SJSA1 (cell line): Measurements from ENCODE around the gene ZNF787. TPM values are rescaled to one million over a fixed set of nuclear protein-coding genes. Genes with fewer than 3 reads are reported as not detected.
"Not testable (repeated sequence)": the region's sequence is repeated elsewhere in the genome, so short reads cannot be mapped to it uniquely, and the experiment has no call there.

ENCODE experiments used
- DNase-seq, 2 experiments: peaks; one replicate each; pipeline ENCODE4 v3.0.0-alpha.2; 2015 to 2020; ENCODE audit warnings: low spot score in 2 of 2, low read depth in 1 of 2
- H3K27ac ChIP-seq: fragments of 250-450 bp; sonication (Bioruptor Pico); 2 replicates; pipeline ENCODE4 v1.5.1; 2020; ENCODE audit warnings: mild to moderate bottlenecking, moderate library complexity
- H3K27me3 ChIP-seq: fragments of 250-450 bp; sonication (Bioruptor Pico); replicated peaks from 2 replicates; pipeline ENCODE4 v1.5.1; 2020; ENCODE audit warnings: mild to moderate bottlenecking, moderate library complexity
- H3K36me3 ChIP-seq: fragments of 250-450 bp; sonication (Bioruptor Pico); 2 replicates; pipeline ENCODE4 v1.5.1; 2020; ENCODE audit warnings: mild to moderate bottlenecking
- H3K4me1 ChIP-seq: fragments of 250-450 bp; sonication (Bioruptor Pico); replicated peaks from 2 replicates; pipeline ENCODE4 v1.6.1; 2021; ENCODE audit warnings: mild to moderate bottlenecking
- H3K4me3 ChIP-seq: fragments of 250-450 bp; sonication (Bioruptor Pico); 2 replicates; pipeline ENCODE4 v1.5.1; 2020; ENCODE audit warnings: mild to moderate bottlenecking
- H3K9me3 ChIP-seq: fragments of 250-450 bp; sonication (Bioruptor Pico); replicated peaks from 2 replicates; pipeline ENCODE4 v1.5.1; 2020; ENCODE audit warnings: mild to moderate bottlenecking
- total RNA-seq: library from RNA; depleted of rRNA; stranded (reverse); fragments of >200 nt; shearing (Covaris generic); gene quantifications from 2 replicates; pipeline ENCODE4 v1.2.3, GENCODE V29; 2014

ZNF787 gene
- total RNA-seq, 1 experiment from 2014 or later: 26.2 TPM

GRCh38 chr19:56150358-56150757, 29.3 kb upstream of the ZNF787 start:
- no peaks in the 10 kb centered on the region for H3K4me1 ChIP-seq

DNA sequence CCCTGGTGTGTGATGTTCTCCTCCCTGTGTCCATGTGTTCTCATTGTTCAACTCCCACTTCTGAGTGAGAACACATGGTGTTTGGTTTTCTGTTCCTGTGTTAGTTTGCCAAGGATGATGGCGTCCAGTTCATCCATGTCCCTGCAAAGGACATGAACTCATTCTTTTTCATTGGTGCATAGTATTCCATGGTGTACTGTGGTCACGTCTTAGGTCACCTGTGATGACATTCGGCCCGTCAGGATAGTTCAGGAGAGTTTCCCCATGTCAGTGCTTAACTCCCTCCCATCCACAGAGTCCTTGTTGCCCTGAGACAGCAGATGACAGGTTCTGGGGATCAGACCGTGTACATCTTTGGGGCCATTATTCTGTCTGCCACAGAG, 28.6 kb upstream of the ZNF787 start:
- no peak for DNase-seq
- peaks cover 29% of the 10 kb centered on the region for H3K36me3 ChIP-seq
- H3K9me3 ChIP-seq: no peaks in the 10 kb centered on the region; the same call in 1 of the 2 replicates
- H3K27me3 ChIP-seq: no peaks in the 10 kb centered on the region
- no peaks in the 10 kb centered on the region for H3K4me1 ChIP-seq
- no peak overlapping the region for H3K4me3 ChIP-seq
- H3K27ac ChIP-seq: no peak overlapping the region

More at GRCh38 chr19:56150358-56150757, 29.3 kb upstream of the ZNF787 start:
- Histone ChIP-seq H3K4me3 (no peak overlapping the region), H3K27ac (no peak overlapping the region), H3K36me3 (peaks cover 35% of the 10 kb centered on the region), H3K9me3 (no peaks in the 10 kb centered on the region; the same call in 1 of the 2 replicates), H3K27me3 (no peaks in the 10 kb centered on the region)
- DNase-seq: no peak

- H3K27ac ChIP-seq, H3K27me3 ChIP-seq, DNase-seq, H3K4me3 ChIP-seq, H3K4me1 ChIP-seq, H3K9me3 ChIP-seq: not testable (repeated sequence)
- peaks cover 29% of the 10 kb centered on the region for H3K36me3 ChIP-seq
Observed at GRCh38 chr19:56148955-56149655, 28.0 kb upstream of the ZNF787 start.

DNA sequence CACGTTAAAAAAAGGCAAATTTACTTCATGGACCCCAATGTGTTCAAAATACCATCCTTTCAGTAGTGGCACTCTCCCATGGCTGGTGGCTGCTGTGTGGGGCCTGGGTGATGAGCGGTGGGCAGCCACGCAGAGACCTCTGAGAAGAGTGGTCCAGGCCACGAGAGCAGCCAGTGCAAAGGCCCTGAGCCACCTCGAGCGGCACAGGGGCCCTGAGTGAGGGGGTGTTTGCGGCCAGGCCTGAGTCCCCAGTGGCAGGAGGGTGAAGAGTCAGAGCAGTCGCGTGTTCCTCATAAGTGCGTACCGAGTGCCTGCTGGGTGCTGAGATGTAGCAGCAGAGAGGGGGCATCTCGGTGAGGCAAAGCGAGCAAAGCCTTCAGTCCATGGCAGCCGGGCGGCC, 27.0 kb upstream of the ZNF787 start:
- peaks cover 29% of the 10 kb centered on the region for H3K36me3 ChIP-seq
- H3K4me1 ChIP-seq: no peaks in the 10 kb centered on the region
- H3K4me3 ChIP-seq: no peak overlapping the region
- no peaks in the 10 kb centered on the region for H3K27me3 ChIP-seq
- no peak for DNase-seq
- no peak overlapping the region for H3K27ac ChIP-seq
- no peaks in the 10 kb centered on the region; the same call in 1 of the 2 replicates for H3K9me3 ChIP-seq

- no peak overlapping the region for H3K27ac ChIP-seq
- H3K36me3 ChIP-seq: peaks cover 33% of the 10 kb centered on the region
- H3K9me3 ChIP-seq: no peaks in the 10 kb centered on the region; the same call in 1 of the 2 replicates
- no peak for DNase-seq
- no peaks in the 10 kb centered on the region for H3K4me1 ChIP-seq
- H3K4me3 ChIP-seq: no peak overlapping the region
- no peaks in the 10 kb centered on the region for H3K27me3 ChIP-seq
Observed at GRCh38 chr19:56147307-56147706, 26.2 kb upstream of the ZNF787 start.

DNA sequence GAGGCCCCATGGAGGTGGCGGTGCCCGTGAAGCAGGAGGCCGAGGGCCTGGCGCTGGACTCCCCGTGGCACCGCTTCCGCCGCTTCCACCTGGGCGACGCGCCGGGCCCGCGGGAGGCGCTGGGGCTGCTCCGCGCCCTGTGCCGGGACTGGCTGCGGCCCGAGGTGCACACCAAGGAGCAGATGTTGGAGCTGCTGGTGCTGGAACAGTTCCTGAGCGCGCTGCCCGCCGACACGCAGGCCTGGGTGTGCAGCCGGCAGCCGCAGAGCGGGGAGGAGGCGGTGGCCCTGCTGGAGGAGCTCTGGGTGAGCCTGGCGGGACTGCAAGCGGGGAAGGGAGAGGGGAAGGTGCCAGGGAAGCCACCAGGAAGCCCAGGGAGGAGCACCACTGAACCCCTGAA, 25.8 kb upstream of the ZNF787 start:
- peaks cover 33% of the 10 kb centered on the region for H3K36me3 ChIP-seq
- H3K27ac ChIP-seq: no peak overlapping the region
- no peak for DNase-seq
- H3K4me3 ChIP-seq: no peak overlapping the region
- no peaks in the 10 kb centered on the region for H3K27me3 ChIP-seq
- no peaks in the 10 kb centered on the region for H3K4me1 ChIP-seq
- no peaks in the 10 kb centered on the region; the same call in 1 of the 2 replicates for H3K9me3 ChIP-seq

- no peaks in the 10 kb centered on the region for H3K27me3 ChIP-seq
- peaks cover 33% of the 10 kb centered on the region for H3K36me3 ChIP-seq
- no peak for DNase-seq
- H3K4me3 ChIP-seq: no peak overlapping the region
- H3K9me3 ChIP-seq: no peaks in the 10 kb centered on the region; the same call in 1 of the 2 replicates
- no peaks in the 10 kb centered on the region for H3K4me1 ChIP-seq
- no peak overlapping the region for H3K27ac ChIP-seq
Observed at GRCh38 chr19:56145698-56146097, 24.6 kb upstream of the ZNF787 start.

- peaks cover 30% of the 10 kb centered on the region for H3K36me3 ChIP-seq
- no peak overlapping the region for H3K27ac ChIP-seq
- peaks cover 5% of the 10 kb centered on the region; the same call in 1 of the 2 replicates for H3K4me1 ChIP-seq
- H3K9me3 ChIP-seq: no peaks in the 10 kb centered on the region; the same call in 1 of the 2 replicates
- DNase-seq: no peak
- H3K4me3 ChIP-seq: no peak overlapping the region
- no peaks in the 10 kb centered on the region for H3K27me3 ChIP-seq
Observed at GRCh38 chr19:56144831-56145230, 23.7 kb upstream of the ZNF787 start.

- Histone ChIP-seq H3K4me3 (no peak overlapping the region), H3K36me3 (peaks cover 27% of the 10 kb centered on the region), H3K9me3 (no peaks in the 10 kb centered on the region), H3K4me1 (peaks cover 5% of the 10 kb centered on the region; the same call in 1 of the 2 replicates), H3K27me3 (no peaks in the 10 kb centered on the region), H3K27ac (no peak overlapping the region)
- DNase-seq: no peak
Observed at GRCh38 chr19:56144376-56144775, 23.3 kb upstream of the ZNF787 start.

- Histone ChIP-seq H3K27ac (no peak overlapping the region), H3K4me3 (no peak overlapping the region), H3K27me3 (no peaks in the 10 kb centered on the region), H3K4me1 (peaks cover 5% of the 10 kb centered on the region; the same call in 1 of the 2 replicates), H3K36me3 (peaks cover 20% of the 10 kb centered on the region), H3K9me3 (no peaks in the 10 kb centered on the region)
- DNase-seq: no peak
Observed at GRCh38 chr19:56142897-56143434, 21.9 kb upstream of the ZNF787 start.

GRCh38 chr19:56142087-56142787, 21.1 kb upstream of the ZNF787 start:
- Histone ChIP-seq H3K27ac (no peak overlapping the region), H3K9me3 (no peaks in the 10 kb centered on the region), H3K27me3 (no peaks in the 10 kb centered on the region), H3K36me3 (peaks cover 16% of the 10 kb centered on the region), H3K4me1 (peaks cover 5% of the 10 kb centered on the region; the same call in 1 of the 2 replicates), H3K4me3 (peak overlapping the region; percentile 35)
- no peak for DNase-seq

DNA sequence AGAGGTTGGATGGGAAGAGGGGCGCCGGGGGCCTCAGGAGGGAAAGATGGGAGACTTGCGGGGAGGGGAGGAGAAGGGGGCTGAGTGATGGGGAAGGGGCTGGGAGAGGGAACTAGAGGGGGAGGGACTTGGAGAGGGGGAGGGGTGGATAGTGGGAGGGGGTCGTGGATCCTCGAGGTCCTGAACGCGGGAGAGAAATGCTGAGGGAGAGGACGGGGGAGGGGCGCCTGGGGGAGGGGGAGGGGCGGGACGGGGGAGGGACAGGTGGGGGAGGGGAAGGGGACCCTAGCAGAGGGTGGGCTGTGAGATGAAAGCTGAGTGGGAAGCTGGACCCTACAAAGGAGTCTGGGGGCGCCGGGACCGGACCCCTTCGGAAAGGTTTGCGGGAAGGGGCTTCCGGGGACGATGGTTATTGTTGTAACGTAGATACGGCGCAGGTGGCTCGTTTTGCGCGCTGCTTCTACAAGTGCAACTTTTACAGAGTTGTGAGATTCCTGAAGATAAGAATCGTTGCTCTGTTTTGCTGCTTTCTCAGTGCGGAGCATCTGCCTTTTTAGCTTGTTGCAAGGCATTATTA, 20.4 kb upstream of the ZNF787 start:
- no peak overlapping the region for H3K27ac ChIP-seq
- peak overlapping the region; percentile 43 for H3K4me3 ChIP-seq
- peaks cover 5% of the 10 kb centered on the region; the same call in 1 of the 2 replicates for H3K4me1 ChIP-seq
- no peak for DNase-seq
- H3K27me3 ChIP-seq: no peaks in the 10 kb centered on the region
- H3K36me3 ChIP-seq: peaks cover 8% of the 10 kb centered on the region
- no peaks in the 10 kb centered on the region for H3K9me3 ChIP-seq

DNA sequence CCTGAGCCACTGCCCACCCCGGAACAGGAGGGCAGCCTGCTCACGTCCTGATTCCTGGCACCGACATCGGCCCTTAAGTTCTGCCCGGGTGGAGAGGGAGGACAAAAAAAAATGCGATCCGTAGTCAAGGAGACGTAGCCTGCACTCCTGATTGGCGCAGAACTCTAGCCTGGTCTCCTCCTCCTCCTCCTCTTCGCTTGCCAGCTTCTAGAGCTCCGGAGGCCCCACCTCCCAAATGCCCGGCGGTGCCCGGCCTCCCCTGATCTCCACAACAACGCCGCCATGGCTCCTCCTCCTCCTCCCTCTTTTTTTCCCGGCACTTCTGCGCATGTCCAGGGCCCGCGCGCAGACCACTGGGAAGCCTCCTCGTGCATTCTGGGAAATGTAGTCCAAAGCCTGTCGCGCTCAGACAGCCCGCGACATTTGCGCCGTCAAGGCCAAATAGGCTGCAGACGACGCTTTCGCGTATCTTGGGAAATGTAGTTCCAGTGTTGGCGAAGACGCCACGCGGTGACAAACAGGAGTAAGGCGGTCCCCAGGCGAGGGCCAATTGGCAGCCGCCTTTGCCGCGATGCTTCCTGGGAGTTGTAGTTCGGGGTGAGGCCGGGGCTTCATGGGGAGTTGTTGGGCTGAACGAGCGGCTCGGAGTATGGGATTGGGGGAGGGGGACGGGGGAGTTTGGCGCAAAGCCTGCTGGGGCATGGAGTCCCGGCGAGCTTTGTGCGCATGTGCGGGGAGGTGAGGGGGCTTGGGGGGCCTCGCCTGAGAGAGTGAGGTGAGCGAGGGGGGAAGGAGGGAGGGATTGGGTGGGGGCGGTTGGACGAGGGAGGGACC, 19.7 kb upstream of the ZNF787 start, which contains the start of gene ZNF444:
Gene ZNF444 (plus strand): TSS at position 705 of the 834 bp plus-strand sequence. CDS start 5,625 bp downstream, outside the sequence.
- Histone ChIP-seq H3K9me3 (no peaks in the 10 kb centered on the region), H3K36me3 (0 out of 2 replicates have a peak, but pooled peaks cover 4% of the 10 kb centered on the region), H3K27me3 (no peaks in the 10 kb centered on the region), H3K27ac (peak within 1 kb of the TSS; percentile 69), H3K4me3 (peak within 1 kb of the TSS; percentile 43), H3K4me1 (peaks cover 5% of the 10 kb centered on the region; the same call in 1 of the 2 replicates)
- peak; percentile 99 to 100 for DNase-seq
